WTC11 (cell line): ENCODE results near the gene UBA3.

Experiments used
- MYBL2 ChIP-seq: sonication (generic); formaldehyde crosslinking; IDR thresholded peaks from 2 replicates; pipeline ENCODE4 v1.8.1; 2023; ENCODE audit warnings: mild to moderate bottlenecking, moderate library complexity, missing genetic modification reagents
- ZNF416 ChIP-seq: fragments of 250-450 bp; sonication (Bioruptor Pico); IDR thresholded peaks from 2 replicates; pipeline ENCODE4 v1.9.0; 2021; ENCODE audit warnings: mild to moderate bottlenecking, inconsistent platforms
- TF ChIP-seq, protein P1 (sequence below): fragments of 200-600 bp; IDR thresholded peaks from 2 replicates; pipeline ENCODE4 v1.8.0; 2022; ENCODE audit warnings: antibody characterized with exemption
- TF ChIP-seq, protein P2 (sequence below): sonication (generic); formaldehyde crosslinking; IDR thresholded peaks from 2 replicates; pipeline ENCODE4 v1.8.1; 2022; ENCODE audit warnings: low read depth, missing genetic modification reagents, borderline replicate concordance

DNA sequence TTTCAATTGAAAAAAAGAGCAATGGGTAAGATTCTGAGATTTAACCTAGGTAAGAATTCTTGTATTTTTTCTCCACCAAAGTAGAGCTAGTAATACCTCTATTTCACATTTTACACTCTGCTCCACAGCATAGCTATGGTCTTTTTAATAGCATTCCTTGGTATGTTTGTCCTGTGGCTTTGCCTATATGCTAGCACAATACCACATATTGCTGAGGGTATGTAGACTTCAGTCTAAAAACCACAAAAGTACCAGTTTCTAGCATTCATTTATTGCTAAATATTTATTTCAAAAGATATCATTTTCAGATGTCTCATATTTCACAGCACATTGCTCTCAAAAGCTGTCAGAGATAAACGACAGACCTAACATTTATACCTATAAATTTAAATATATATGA lies 48.5 kb downstream of the UBA3 start:
- TF ChIP-seq, protein P1, sequence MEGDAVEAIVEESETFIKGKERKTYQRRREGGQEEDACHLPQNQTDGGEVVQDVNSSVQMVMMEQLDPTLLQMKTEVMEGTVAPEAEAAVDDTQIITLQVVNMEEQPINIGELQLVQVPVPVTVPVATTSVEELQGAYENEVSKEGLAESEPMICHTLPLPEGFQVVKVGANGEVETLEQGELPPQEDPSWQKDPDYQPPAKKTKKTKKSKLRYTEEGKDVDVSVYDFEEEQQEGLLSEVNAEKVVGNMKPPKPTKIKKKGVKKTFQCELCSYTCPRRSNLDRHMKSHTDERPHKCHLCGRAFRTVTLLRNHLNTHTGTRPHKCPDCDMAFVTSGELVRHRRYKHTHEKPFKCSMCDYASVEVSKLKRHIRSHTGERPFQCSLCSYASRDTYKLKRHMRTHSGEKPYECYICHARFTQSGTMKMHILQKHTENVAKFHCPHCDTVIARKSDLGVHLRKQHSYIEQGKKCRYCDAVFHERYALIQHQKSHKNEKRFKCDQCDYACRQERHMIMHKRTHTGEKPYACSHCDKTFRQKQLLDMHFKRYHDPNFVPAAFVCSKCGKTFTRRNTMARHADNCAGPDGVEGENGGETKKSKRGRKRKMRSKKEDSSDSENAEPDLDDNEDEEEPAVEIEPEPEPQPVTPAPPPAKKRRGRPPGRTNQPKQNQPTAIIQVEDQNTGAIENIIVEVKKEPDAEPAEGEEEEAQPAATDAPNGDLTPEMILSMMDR: no peak
- TF ChIP-seq ZNF416 (CRISPR knock-in tag) (no peak), MYBL2 (CRISPR knock-in tag) (no peak)
- TF ChIP-seq, protein P2, sequence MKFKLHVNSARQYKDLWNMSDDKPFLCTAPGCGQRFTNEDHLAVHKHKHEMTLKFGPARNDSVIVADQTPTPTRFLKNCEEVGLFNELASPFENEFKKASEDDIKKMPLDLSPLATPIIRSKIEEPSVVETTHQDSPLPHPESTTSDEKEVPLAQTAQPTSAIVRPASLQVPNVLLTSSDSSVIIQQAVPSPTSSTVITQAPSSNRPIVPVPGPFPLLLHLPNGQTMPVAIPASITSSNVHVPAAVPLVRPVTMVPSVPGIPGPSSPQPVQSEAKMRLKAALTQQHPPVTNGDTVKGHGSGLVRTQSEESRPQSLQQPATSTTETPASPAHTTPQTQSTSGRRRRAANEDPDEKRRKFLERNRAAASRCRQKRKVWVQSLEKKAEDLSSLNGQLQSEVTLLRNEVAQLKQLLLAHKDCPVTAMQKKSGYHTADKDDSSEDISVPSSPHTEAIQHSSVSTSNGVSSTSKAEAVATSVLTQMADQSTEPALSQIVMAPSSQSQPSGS: no peak
